HTR-8/SVneo (cell line): ENCODE measurements around the gene PRSS53.

Source experiments
- DNase-seq: peaks from one replicate; pipeline ENCODE4 v3.0.0; 2011; ENCODE audit warnings: low spot score, mixed read lengths; ENCODE audit not compliant: insufficient read length
- FAIRE-seq: peaks from 2 replicates; lab custom pipeline; 2011; peaks lifted over from hg19 to GRCh38; lab: Jason Lieb, UNC

The PRSS53 gene

DNA sequence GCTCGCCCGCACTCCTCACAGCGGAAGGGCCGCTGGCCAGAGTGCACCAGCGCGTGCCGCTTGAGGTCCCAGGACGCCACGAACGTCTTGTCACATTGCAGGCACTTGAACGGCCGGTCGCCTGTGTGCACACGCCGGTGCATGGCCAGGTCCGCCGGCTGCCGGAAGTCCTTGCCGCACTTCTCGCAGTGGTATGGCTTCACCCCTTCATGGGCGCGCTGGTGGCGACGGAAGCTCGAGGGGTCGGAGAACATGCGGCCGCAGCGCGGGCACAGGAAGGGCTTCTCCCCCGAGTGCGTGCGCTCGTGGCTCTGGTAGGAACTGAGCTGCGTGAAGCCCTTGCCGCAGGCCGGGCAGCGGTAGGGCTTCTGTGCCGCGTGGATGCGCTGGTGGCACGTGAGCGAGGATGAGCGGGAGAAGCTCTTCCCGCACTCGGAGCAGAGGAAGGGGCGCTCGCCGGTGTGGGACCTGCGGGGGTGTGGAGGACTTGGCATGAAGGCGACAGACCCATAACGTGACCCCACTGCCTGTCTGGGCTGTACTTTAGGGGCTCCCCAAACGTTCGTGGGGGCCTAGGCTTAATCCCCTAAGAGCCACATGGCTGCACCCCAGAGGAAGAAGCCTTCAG is 26.8 kb downstream of the PRSS53 start:
- no peak for FAIRE-seq
- DNase-seq = no peak

GRCh38 chr16:31061126-31061812 is 27.5 kb downstream of the PRSS53 start:
- DNase-seq (no peak), FAIRE-seq (no peak)

DNA sequence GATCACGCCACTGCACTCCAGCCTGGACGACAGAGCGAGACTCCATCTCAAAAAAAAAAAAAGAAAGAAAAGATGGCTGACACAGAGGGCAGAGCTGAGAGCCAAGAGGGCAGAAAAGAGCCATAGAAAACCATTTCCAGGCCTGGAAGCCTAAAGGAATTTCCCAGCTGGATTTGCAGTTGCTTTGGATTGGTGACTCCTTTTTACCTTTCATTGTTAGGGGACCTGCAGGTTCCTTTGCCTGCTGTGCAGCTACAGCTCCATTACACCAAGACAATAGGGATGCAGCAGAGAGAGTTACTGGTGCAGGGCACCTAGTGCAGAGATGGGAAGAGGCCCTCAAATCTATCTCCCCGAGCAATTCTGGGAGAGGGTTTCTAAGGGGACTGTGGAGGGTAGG is 33.1 kb downstream of the PRSS53 start:
- FAIRE-seq (no peak), DNase-seq (no peak)

- peak; percentile 91 for DNase-seq
- FAIRE-seq = peak; percentile 97
These were observed 36.6 kb downstream of the PRSS53 start for GRCh38 chr16:31052114-31052513.

GRCh38 chr16:31050280-31051030 is 38.3 kb downstream of the PRSS53 start:
- DNase-seq = no peak
- no peak for FAIRE-seq

DNA sequence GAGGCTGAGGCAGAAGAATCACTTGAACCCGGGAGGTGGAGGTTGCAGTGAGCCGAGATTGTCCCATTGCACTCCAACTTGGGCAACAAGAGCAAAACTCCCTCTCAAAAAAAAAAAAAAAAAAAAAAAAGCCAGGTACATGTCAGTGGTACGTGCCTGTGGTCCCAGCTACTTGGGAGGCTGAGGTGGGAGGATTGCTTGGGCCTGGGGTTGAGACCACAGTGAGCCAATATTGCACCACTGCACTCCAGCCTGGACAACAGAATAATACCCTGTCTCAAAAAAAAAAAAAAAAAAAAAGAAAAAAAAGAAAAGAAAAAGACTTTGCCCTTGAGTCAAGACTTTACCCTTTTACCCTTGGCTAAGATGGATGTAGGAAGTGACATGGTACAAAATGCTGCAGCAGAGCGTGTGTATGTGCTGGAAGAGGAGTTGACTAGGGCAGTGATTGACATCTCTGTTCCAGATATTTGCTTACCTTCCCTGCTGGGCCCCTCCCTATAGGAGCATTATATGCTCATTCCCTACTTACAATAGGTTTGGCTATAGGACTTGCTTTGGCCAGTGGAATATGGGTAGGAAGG is 44.8 kb downstream of the PRSS53 start:
- FAIRE-seq = no peak

GRCh38 chr16:31043352-31043751 is 45.4 kb downstream of the PRSS53 start:
- no peak for FAIRE-seq
- no peak for DNase-seq

More for the DNA sequence above, 44.8 kb downstream of the PRSS53 start:
- no peak for DNase-seq

DNA sequence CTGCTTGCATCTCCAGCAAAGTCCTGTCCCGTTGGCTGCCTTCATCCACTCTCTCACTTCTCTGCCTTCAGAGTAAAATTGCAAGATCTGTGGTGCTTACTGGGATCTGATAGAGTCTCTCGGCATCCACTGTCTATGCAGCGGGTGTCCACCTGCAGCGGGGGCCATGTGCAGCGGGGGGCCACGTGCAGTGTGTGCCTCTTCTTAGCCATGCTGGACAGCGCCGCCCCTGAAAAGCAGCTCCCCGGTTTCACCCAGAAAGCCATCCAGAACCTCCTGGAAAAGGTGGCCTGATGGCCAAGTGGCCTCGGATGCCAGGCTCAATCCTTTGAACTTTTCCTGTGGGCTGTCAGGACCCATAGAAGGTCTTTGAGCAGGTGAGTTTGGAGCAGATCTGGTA is 45.9 kb downstream of the PRSS53 start:
- FAIRE-seq (no peak), DNase-seq (no peak)

GRCh38 chr16:31038993-31039392 is 49.8 kb downstream of the PRSS53 start:
- FAIRE-seq = no peak
- DNase-seq = no peak

DNA sequence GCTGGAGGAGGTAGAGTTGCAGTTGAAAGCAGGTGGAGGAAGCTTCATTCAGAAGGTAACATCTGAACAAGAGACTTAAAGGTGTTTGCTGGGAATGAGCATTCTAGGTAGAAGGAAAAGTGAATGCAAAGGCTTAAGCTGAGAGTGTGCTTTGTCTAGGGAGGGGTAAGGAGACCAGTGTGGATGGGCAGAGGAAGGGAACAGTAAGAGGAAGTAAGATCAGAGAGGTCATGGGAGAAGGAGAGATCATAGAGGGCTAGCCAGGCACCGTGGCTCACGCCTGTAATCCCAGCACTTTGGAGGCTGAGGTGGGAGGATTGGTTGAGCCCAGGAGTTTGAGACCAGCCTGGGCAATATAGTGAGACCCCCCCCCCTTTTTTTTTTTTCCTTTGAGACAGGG is 52.1 kb downstream of the PRSS53 start:
- no peak for FAIRE-seq

DNA sequence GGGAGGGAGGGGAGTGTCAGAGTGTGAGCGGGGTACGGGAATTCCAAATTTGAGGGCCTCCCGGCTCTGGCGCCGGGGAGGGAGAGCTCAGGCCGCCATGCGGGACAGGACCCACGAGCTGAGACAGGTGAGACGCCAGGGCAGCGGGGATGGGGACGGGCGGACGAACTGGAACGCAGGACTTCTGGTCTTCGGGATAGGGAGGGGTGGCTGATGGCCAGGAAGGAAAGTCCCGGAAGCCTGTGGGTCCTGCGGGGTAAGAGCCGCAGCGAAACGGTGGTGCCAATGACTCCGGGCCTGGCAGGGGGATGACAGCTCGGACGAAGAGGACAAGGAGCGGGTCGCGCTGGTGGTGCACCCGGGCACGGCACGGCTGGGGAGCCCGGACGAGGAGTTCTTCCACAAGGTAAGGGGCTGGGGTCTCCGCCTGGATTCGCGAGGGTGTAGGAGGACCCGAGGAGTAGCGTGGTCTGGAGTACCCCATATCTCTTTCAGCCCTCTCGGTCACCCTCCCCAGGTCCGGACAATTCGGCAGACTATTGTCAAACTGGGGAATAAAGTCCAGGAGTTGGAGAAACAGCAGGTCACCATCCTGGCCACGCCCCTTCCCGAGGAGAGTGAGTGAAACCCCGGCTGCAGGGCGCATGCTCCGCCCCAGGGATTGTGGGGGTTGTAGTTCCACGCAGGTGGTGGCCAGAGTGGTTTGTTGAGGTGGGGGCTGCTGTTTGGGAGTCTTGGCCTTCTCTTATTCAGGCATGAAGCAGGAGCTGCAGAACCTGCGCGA is 54.8 kb downstream of the PRSS53 start:
- DNase-seq = peak; percentile 99
- no peak for FAIRE-seq

More for the DNA sequence above, 52.1 kb downstream of the PRSS53 start:
- no peak for DNase-seq
